ENCODE data around the gene KY. TPM values are rescaled to one million over a fixed set of nuclear protein-coding genes. Genes with fewer than 3 reads are reported as not detected.

KY gene
- polyA plus RNA-seq, 2 of the 4 experiments (the other 2 are of a cell fraction) = 0.04 to 0.05 TPM

- Histone ChIP-seq H3K27ac (no peak overlapping the region), H3K4me1 (no peaks in the 10 kb centered on the region), H3K4me3 (no peak overlapping the region), H3K9me3 (no peaks in the 10 kb centered on the region), H3K4me2 (no peak overlapping the region)
- no peak for TF ChIP-seq HMGXB4 (CRISPR knock-in tag; IDR thresholded peaks at IDR 0.05; ENCODE audit: borderline replicate concordance)
- no peak for TF ChIP-seq RNF2 (IDR thresholded peaks at IDR 0.05; ENCODE audit: borderline replicate concordance, low read depth)
- no peak for TF ChIP-seq RFX5 (IDR thresholded peaks at IDR 0.05)
- no peak for TF ChIP-seq PBX3 (IDR thresholded peaks at IDR 0.05)
- TF ChIP-seq CBX8 (IDR thresholded peaks at IDR 0.05) = no peak
- TF ChIP-seq POLR2A (IDR thresholded peaks at IDR 0.05; ENCODE audit: low read length) = no peak
- no peak for TF ChIP-seq EP300 (IDR thresholded peaks at IDR 0.05)
- TF ChIP-seq JUNB (IDR thresholded peaks at IDR 0.05) = no peak
- TF ChIP-seq EHF (CRISPR knock-in tag; IDR thresholded peaks at IDR 0.05) = no peak
- TF ChIP-seq CTCF (IDR thresholded peaks at IDR 0.05) = no peak
- TF ChIP-seq USF2 (IDR thresholded peaks at IDR 0.05) = no peak
- TF ChIP-seq FOSB (CRISPR knock-in tag; IDR thresholded peaks at IDR 0.05) = no peak
- no peak for TF ChIP-seq TFCP2L1 (CRISPR knock-in tag; IDR thresholded peaks at IDR 0.05)
- no peak for FAIRE-seq
- ChIA-PET CTCF (no interaction called here), POLR2A (no interaction called here)
- no peak for ATAC-seq
- DNase-seq (ENCODE audit: low read depth in 1 of 2, low spot score in 1 of 2) = no peak
- WGBS (ENCODE audit: missing lambda C conversion rate) = 8% methylated on average over 4 of the region's 6 CpGs
Observed at GRCh38 chr3:134605556-134605955, 45.3 kb downstream of the KY start.

- TF ChIP-seq NR3C1 (IDR thresholded peaks at IDR 0.05) = no peak
- no peak for TF ChIP-seq PBX3 (IDR thresholded peaks at IDR 0.05)
- no peak for TF ChIP-seq ELK1 (IDR thresholded peaks at IDR 0.05; ENCODE audit: low read depth, low read length)
- TF ChIP-seq PHF8 (IDR thresholded peaks at IDR 0.05; ENCODE audit: borderline replicate concordance, low read depth) = no peak
- TF ChIP-seq FOSB (CRISPR knock-in tag; IDR thresholded peaks at IDR 0.05) = no peak
- TF ChIP-seq MAZ (IDR thresholded peaks at IDR 0.05; ENCODE audit: borderline replicate concordance, low read depth, low read length) = no peak
- TF ChIP-seq HMGXB4 (CRISPR knock-in tag; IDR thresholded peaks at IDR 0.05; ENCODE audit: borderline replicate concordance) = no peak
- no peak for TF ChIP-seq HDAC2 (IDR thresholded peaks at IDR 0.05)
- no peak for TF ChIP-seq FOSL2 (IDR thresholded peaks at IDR 0.05)
- TF ChIP-seq FOSL2 (CRISPR knock-in tag; IDR thresholded peaks at IDR 0.05) = no peak
- TF ChIP-seq BHLHE40 (IDR thresholded peaks at IDR 0.05; ENCODE audit: low read depth, low read length) = no peak
- TF ChIP-seq EHMT2 (IDR thresholded peaks at IDR 0.05; ENCODE audit: low read depth) = no peak
- no peak for TF ChIP-seq KDM1A (IDR thresholded peaks at IDR 0.05; ENCODE audit: low read depth)
- no peak for TF ChIP-seq RARB (CRISPR knock-in tag; IDR thresholded peaks at IDR 0.05)
- ChIA-PET POLR2A (no interaction called here), CTCF (interaction anchor here (1.1 to 4.4 kb wide), 2 partner anchors 12 to 37 kb away, joined by 3 to 21 read pairs; no protein-coding TSS in a partner anchor)
- H3K4me2 ChIP-seq = no peak overlapping the region
- no peak overlapping the region for H3K4me3 ChIP-seq
- H3K4me1 ChIP-seq = no peaks in the 10 kb centered on the region
- DNase-seq (ENCODE audit: low read depth in 1 of 2, low spot score in 1 of 2) (no peak), FAIRE-seq (no peak), ATAC-seq (no peak)
- WGBS (ENCODE audit: missing lambda C conversion rate) = 70% methylated on average over 12 of the region's 13 CpGs
- no peaks in the 10 kb centered on the region for H3K9me3 ChIP-seq
- H3K27ac ChIP-seq = no peak overlapping the region
Observed at GRCh38 chr3:134603956-134604355, 46.9 kb downstream of the KY start.
